Smooth muscle cell (in vitro differentiated cells): ENCODE results near the gene RBP3. TPM values are rescaled to one million over a fixed set of nuclear protein-coding genes. Genes with fewer than 3 reads are reported as not detected.

Source experiments
- DNase-seq: peaks from one replicate; lab custom pipeline; 2025; ENCODE audit not compliant: unreplicated experiment; lab: John Stamatoyannopoulos, UW
- H2AFZ ChIP-seq: fragments of 200-600 bp; sonication (generic); 2 replicates; pipeline ENCODE4 v1.6.0; 2016; ENCODE audit warnings: antibody characterized with exemption, low read depth, mild to moderate bottlenecking
- H3F3A ChIP-seq: fragments of 200-600 bp; sonication (generic); 2 replicates; pipeline ENCODE4 v1.6.0; 2017; ENCODE audit warnings: antibody characterized with exemption, low read depth
- H3K27ac ChIP-seq: fragments of 200-600 bp; sonication (generic); 2 replicates; pipeline ENCODE4 v1.5.1; 2016; ENCODE audit warnings: low read depth, mild to moderate bottlenecking
- H3K27me3 ChIP-seq: fragments of 200-600 bp; sonication (generic); 2 replicates; pipeline ENCODE4 v1.6.1; 2016; ENCODE audit warnings: low read depth, mild to moderate bottlenecking
- H3K36me3 ChIP-seq: fragments of 200-600 bp; sonication (generic); 2 replicates; pipeline ENCODE4 v1.5.1; 2016; ENCODE audit warnings: low read depth
- H3K4me1 ChIP-seq: fragments of 200-600 bp; sonication (generic); 2 replicates; pipeline ENCODE4 v1.5.1; 2016; ENCODE audit warnings: low read depth
- H3K4me2 ChIP-seq: fragments of 200-600 bp; sonication (generic); 2 replicates; pipeline ENCODE4 v1.6.0; 2016; ENCODE audit warnings: mild to moderate bottlenecking
- H3K4me3 ChIP-seq: fragments of 200-600 bp; sonication (generic); 2 replicates; pipeline ENCODE4 v1.5.1; 2016; ENCODE audit warnings: mild to moderate bottlenecking
- H3K79me2 ChIP-seq: fragments of 200-600 bp; sonication (generic); 2 replicates; pipeline ENCODE4 v1.6.0; 2016; ENCODE audit warnings: low read depth, mild to moderate bottlenecking
- H3K9ac ChIP-seq: fragments of 200-600 bp; sonication (generic); 2 replicates; pipeline ENCODE4 v1.6.0; 2016; ENCODE audit warnings: low read depth
- H3K9me3 ChIP-seq: fragments of 200-600 bp; sonication (generic); replicated peaks from 2 replicates; pipeline ENCODE4 v1.5.1; 2016; ENCODE audit warnings: low read depth
- H4K20me1 ChIP-seq: fragments of 200-600 bp; sonication (generic); 2 replicates; pipeline ENCODE4 v1.6.0; 2016; ENCODE audit warnings: low read depth
- WGBS: methylation state at CpG from one replicate; pipeline ENCODE4 v1.1.7; 2016; ENCODE audit warnings: low lambda C conversion rate; 5-methylcytosine and 5-hydroxymethylcytosine counted together
- polyA plus RNA-seq: library from polyadenylated mRNA; unstranded; fragments of >200 nt; fragmentation: Nextera tagmentation; extraction: Ambion mirVana; gene quantifications from 2 replicates; pipeline ENCODE4 v1.2.1, GENCODE V29; 2016
- total RNA-seq: library from RNA; depleted of rRNA; stranded (reverse); fragments of >200 nt; gene quantifications from 2 replicates; pipeline ENCODE4 v1.2.3, GENCODE V29; 2014
- TF ChIP-seq, protein P1 (sequence below): fragments of 200-600 bp; sonication (generic); IDR thresholded peaks from 2 replicates; pipeline ENCODE4 v1.5.1; 2017; ENCODE audit warnings: borderline replicate concordance, mild to moderate bottlenecking, antibody characterized with exemption; ENCODE audit not compliant: insufficient read depth, poor library complexity, severe bottlenecking

RBP3 gene
- total and polyA plus RNA-seq, 2 experiments from 2014 or later: not detected

DNA sequence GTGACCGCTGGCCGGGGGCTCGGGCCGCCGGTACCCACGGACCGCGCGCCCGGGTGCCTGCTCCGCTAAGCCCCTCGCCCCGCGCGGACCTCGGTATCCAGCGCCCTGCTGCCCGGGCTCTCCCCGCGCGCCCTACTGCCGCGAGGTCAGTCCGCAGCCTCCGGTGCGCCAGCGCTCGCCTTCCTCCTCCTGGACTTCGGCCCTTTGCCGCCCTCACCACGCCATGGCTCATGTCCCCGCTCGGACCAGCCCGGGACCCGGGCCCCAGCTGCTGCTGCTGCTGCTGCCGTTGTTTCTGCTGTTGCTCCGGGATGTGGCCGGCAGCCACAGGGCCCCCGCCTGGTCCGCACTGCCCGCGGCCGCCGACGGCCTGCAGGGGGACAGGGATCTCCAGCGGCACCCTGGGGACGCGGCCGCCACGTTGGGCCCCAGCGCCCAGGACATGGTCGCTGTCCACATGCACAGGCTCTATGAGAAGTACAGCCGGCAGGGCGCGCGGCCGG lies 47.7 kb upstream of the RBP3 start:
- H3K27ac ChIP-seq: no peak overlapping the region
- H2AFZ ChIP-seq: no peak overlapping the region
- peak overlapping the region; percentile 94 for H3K4me2 ChIP-seq
- no peaks in the 10 kb centered on the region for H3K9me3 ChIP-seq
- no peak overlapping the region for H3K9ac ChIP-seq
- WGBS: 6% methylated on average over 56 of the region's 57 CpGs
- DNase-seq: no peak
- peak overlapping the region; percentile 58 for H3K4me3 ChIP-seq
- H4K20me1 ChIP-seq: no peaks in the 10 kb centered on the region
- H3K36me3 ChIP-seq: no peaks in the 10 kb centered on the region
- TF ChIP-seq, protein P1, sequence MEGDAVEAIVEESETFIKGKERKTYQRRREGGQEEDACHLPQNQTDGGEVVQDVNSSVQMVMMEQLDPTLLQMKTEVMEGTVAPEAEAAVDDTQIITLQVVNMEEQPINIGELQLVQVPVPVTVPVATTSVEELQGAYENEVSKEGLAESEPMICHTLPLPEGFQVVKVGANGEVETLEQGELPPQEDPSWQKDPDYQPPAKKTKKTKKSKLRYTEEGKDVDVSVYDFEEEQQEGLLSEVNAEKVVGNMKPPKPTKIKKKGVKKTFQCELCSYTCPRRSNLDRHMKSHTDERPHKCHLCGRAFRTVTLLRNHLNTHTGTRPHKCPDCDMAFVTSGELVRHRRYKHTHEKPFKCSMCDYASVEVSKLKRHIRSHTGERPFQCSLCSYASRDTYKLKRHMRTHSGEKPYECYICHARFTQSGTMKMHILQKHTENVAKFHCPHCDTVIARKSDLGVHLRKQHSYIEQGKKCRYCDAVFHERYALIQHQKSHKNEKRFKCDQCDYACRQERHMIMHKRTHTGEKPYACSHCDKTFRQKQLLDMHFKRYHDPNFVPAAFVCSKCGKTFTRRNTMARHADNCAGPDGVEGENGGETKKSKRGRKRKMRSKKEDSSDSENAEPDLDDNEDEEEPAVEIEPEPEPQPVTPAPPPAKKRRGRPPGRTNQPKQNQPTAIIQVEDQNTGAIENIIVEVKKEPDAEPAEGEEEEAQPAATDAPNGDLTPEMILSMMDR: peak; percentile 30
- no peaks in the 10 kb centered on the region for H3K79me2 ChIP-seq
- no peaks in the 10 kb centered on the region for H3F3A ChIP-seq
- peaks cover 22% of the 10 kb centered on the region for H3K4me1 ChIP-seq
- peaks cover 70% of the 10 kb centered on the region for H3K27me3 ChIP-seq

DNA sequence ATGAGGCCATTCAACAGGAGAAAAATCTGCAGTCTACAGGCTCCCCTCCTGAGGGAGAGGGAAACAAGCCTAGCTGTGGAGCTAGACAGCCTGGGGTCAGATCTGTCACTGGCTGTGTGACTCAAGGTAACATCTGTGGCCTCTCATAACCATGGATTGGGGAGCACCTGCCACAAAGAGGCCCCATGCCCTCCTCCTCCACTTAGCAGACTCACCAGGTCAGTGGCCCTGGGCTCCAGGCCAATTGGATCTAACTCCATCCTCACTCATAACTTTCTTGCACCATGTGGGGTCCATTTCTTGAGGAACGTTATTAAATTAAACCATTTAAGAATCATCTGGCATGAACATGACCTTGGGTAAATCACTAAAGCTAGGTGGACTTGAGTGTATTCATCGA lies 46.3 kb upstream of the RBP3 start:
- Histone ChIP-seq H4K20me1 (no peaks in the 10 kb centered on the region), H3K27me3 (peaks cover 65% of the 10 kb centered on the region), H3K36me3 (no peaks in the 10 kb centered on the region), H3K79me2 (no peaks in the 10 kb centered on the region), H3K4me3 (no peak overlapping the region), H3K9me3 (no peaks in the 10 kb centered on the region), H2AFZ (no peak overlapping the region), H3K27ac (no peak overlapping the region), H3K4me1 (peaks cover 22% of the 10 kb centered on the region), H3K9ac (no peak overlapping the region), H3F3A (no peaks in the 10 kb centered on the region), H3K4me2 (no peak overlapping the region)
- TF ChIP-seq, protein P1: no peak
- 94% methylated on average over 2 of the region's 2 CpGs for WGBS
- DNase-seq: no peak

DNA sequence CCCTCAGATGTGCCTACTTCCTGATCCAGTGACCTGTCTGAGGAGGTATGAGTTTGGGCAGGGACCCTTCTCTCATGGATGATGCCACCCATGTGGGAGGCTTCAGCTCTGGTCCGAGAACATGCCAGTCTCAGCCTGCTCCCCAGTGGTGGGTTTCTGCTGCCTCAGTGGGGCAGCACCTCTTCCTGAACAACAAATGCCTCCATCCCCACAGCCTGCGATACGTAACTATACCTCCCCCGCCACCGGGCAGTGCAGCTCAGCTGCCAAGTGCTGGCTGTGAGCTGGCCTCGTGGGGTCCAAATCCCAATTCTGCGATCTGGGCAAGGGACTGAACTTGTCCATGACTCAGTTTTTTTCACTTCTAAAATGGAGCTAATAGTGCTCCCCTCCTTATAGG lies 45.1 kb upstream of the RBP3 start:
- TF ChIP-seq, protein P1: no peak
- Histone ChIP-seq H2AFZ (no peak overlapping the region), H3K27ac (no peak overlapping the region), H3F3A (no peaks in the 10 kb centered on the region), H3K9me3 (no peaks in the 10 kb centered on the region), H3K4me3 (no peak overlapping the region), H3K27me3 (peaks cover 65% of the 10 kb centered on the region), H3K4me2 (no peak overlapping the region), H3K36me3 (no peaks in the 10 kb centered on the region), H3K4me1 (peaks cover 12% of the 10 kb centered on the region), H3K79me2 (no peaks in the 10 kb centered on the region), H4K20me1 (no peaks in the 10 kb centered on the region), H3K9ac (no peak overlapping the region)
- WGBS: 89% methylated on average over 7 of the region's 7 CpGs
- DNase-seq: no peak

DNA sequence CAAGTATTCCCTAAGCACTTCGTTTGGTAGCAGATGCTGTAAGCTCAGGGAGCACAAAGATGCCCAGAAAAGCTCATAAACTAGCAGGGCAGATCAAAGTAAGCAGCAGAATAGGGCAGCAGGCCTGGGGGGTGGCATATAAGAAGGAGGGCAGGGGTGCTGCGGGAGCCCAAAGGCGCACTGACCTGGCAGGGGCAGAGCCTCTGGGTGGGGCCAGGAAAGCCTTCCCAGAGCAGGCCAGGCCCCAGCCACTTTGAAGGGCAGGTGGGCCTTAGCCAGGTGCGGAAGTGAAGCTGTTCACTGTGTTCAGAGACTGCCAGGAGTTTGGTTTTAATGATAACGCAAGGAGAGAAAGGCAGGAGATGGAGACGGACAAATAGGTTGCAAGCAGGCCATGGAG lies 44.3 kb upstream of the RBP3 start:
- TF ChIP-seq, protein P1: no peak
- Histone ChIP-seq H3K4me1 (peaks cover 12% of the 10 kb centered on the region), H2AFZ (no peak overlapping the region), H3K9me3 (no peaks in the 10 kb centered on the region), H3K27ac (no peak overlapping the region), H3K4me3 (no peak overlapping the region), H3K79me2 (no peaks in the 10 kb centered on the region), H3K36me3 (no peaks in the 10 kb centered on the region), H4K20me1 (no peaks in the 10 kb centered on the region), H3K9ac (no peak overlapping the region), H3F3A (no peaks in the 10 kb centered on the region), H3K4me2 (no peak overlapping the region), H3K27me3 (peaks cover 57% of the 10 kb centered on the region)
- 90% methylated on average over 6 of the region's 6 CpGs for WGBS
- DNase-seq: no peak
